ENCODE measurements around the gene TEX38.
"Not testable (repeated sequence)": the region's sequence is repeated elsewhere in the genome, so short reads cannot be mapped to it uniquely, and the experiment has no call there.

Gene TEX38

GRCh38 chr1:46671554-46671953 is at the start of gene TEX38:
Gene TEX38, plus strand, starts transcription at chr1:46671854. Its CDS starts 81 bp downstream, at chr1:46671935.
- no peak for DNase-seq

- no peak for DNase-seq
These were observed 49.7 kb upstream of the TEX38 start for GRCh38 chr1:46621930-46622329.

DNA sequence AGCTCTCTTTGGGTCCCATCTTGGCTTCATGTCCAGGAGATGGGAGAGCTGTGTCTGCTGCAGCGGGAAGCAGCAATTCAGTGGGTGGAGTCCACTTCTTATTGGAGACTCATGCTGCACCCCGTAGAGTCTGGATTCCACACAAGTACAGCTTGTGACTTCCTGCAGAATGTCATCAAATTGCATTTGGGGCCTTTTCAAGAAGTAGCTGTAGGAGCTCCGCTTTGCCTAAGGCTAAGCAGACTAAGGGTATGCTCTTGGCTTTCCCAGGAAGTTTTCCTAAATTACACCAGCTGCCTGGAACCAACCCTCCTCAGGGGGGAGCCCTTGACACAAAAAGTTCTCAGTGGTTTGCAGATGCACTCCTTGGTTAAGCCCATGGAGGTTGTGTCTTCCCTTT is 49.3 kb upstream of the TEX38 start:
- DNase-seq, result peak; percentile 74

DNA sequence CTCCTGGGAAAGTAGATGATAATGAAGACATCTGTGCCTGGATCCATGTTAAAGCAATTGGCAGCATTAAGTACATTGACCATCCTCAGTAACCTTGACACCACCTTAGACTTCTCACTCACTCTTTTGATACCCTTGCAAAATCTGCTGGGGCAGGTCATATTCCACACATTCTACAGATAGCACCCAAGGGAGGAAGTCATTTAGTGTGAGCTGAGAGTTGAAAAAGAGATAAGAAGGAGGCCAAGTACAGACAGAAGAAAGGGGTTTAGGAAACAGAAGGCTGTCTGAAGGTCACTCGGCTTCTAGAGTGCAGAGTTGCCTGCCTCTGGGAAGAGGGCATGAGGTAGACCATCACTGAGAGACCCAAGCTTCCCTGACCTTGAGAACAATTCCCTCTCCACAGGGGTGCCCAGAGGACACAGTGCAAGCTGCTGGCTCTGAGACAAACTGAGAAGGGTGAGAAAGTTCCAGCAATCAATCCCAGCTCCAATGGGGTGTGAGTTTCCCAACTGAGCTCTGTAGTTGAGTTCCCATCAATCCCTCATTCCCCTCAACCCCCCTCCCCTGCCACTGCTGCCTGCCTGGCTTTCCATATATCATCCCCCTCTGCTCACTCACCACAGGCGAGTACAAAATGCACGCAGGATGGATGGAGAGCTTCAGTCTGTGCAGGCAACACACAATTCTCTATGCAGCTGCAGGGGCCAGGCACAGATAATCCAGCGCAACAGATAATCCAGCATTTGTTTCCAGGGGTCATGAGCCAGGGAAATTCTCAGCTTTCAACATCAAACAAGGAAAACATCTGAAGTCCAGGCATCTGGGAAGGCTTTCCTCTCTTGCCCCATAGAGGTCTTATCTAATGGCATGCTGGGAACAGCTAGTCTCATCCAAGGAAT is 47.7 kb upstream of the TEX38 start:
- DNase-seq, result peak; percentile 58

DNA sequence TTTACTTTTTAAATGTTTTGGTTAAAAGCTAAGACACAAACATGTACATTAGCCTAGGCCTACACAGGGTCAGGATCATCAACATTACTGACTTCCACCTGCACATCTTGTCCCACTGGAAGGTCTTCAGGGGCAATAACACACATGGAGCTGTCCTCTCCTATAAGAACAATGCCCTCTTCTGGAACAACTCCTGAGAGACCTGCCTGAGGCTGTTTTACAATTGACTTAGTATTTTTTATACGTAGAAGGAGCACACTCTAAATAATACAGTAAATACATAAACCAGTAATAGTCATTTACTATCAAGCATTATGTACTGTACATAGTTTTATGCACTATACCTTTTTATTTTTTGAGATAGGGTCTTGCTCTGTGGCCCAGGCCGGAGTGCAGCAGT is 40.9 kb upstream of the TEX38 start:
- no peak for DNase-seq

- no peak for DNase-seq
These were observed 36.4 kb upstream of the TEX38 start for GRCh38 chr1:46635205-46635604.

GRCh38 chr1:46637444-46638083 is 34.1 kb upstream of the TEX38 start:
- no peak for DNase-seq

GRCh38 chr1:46638921-46639320 is 32.7 kb upstream of the TEX38 start:
- no peak for DNase-seq

- DNase-seq, result no peak
These were observed 32.1 kb upstream of the TEX38 start for GRCh38 chr1:46639547-46639946.

DNA sequence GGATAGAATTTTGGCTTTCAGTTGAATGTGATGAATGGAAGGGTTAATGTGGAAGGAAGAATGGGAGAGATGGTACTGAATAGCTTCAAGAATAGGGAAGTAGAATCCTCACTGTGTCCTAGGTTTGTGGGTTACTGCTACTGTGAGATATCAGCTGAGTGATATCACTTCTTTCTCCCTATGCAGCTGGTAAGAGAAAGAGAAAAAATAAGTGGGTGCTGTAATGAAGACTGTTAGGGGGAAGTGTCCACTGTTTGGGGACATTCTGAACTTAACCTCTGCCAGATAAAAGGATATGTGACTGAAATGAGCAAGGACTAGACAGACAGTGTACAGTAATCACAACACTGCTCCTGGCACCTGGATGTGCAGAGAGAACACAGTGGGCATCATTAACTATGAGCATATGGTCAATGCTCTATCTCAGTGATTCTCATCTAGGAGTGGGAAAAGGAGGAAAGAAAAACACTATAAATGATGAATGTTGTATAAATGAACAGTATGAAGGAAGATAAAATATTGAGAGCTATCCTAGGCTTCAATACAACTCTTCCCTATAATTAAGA is 29.5 kb upstream of the TEX38 start:
- DNase-seq, result peak; percentile 72

GRCh38 chr1:46643368-46643775 is 28.3 kb upstream of the TEX38 start:
- DNase-seq, result no peak

DNA sequence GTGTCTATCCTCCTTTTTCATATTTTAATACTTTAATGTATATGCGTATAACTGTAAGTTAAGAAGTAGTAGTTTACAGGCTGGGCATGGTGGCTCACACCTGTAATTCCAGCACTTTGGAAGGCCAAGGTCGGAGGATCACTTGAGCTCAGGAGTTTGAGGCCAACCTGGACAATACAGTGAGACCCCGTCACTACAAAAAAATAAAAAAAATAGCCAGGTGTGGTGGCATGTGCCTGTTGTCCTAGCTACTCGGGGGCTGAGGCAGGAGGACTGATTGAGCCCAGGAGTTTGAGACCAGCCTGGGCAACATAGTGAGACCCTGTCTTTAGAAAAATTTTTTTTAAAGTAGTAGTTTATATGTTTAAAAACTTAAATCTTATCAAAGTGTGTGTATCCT is 25.8 kb upstream of the TEX38 start:
- no peak for DNase-seq

DNA sequence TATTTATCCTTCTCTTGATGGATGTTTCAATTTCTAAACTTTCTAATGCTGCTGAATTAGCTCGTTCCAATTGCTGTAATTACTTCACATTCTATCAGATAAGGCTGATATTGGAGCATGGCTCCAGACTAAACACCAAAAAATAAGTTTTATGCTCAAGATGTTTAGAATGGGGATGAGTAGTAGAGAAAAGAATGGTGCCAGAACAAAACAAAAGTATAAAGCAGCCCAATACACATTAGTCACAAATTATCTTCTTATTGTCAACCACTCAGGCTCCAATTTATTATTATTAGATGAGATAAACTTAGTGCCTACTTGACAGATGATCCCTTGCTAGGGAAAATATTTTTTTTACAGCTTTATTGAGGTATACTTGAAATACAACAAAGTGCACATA is 25.3 kb upstream of the TEX38 start:
- no peak for DNase-seq

DNA sequence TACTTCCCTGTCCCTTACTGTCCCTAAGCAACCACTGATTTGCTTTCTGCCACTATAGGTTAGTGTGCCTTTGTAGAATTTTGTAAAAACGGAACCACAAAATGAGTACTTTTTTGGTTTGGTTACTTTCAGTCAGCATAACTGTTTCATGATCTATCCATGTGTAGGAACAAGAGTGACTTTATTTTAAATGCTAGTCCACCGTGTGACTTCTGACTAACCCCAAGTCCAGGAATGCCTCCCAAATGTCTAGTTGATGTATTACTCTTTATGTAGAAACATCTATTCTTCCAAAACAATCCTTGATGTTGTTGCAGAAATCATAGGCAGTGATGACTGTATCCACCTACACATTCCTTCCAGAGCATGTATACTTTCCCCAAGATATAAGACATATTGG is 24.8 kb upstream of the TEX38 start:
- DNase-seq, result no peak

DNA sequence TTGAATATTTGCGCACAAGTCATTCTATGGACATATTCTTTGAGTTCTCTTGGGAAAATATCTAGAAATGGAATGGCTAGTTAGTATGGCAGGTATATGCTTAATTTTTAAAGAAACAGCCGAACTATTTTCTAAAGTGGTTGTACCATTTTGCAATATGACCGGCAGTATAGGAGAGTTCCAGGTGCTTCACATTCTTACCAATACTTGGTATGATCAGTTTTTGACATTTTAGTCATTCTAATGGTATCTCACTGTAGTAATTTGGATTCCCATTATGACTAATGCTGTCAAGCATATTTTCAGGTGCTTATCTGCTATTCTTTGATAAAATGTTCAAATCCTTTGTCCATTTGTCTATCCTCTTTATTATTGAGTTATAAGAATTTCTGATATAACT is 24.0 kb upstream of the TEX38 start:
- DNase-seq, result no peak

DNA sequence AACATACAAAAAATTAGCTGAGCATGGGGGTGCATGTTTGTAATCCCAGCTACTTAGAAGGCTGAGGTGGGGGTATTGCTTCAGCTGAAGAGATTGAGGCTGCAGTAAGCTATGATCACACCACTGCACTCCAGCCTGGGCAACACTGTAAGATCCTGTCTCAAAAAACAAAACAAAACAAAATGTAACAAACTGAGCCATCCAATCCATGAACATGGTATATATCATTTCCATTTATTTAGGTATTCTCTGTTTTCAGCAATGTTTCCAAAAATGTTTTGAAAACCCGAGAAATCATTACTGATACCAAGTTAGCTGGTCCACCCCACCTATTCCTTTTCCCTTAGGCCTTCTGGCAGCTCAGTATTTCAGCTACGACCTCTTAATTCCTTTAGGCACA is 21.9 kb upstream of the TEX38 start:
- no peak for DNase-seq

DNA sequence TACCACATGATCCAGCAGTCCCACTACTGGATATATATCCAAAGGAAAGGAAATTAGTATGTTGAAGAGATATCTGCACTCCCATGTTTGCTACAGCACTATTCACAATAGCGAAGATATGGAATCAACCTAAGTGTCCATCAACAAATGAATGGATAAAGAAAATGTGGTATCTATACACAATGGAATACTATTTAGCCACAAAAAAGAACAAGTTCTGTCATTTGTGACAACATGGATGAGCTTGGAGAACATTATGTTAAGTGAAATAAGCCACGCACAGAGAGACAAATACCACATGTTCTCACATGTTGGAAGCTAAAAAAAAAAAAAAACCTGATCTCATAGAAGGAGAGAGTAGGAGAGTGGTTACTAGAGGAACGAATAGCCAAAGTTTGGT is 21.2 kb upstream of the TEX38 start:
- DNase-seq, result no peak

GRCh38 chr1:46651152-46651551 is 20.5 kb upstream of the TEX38 start:
- DNase-seq, result not testable (repeated sequence)

DNA sequence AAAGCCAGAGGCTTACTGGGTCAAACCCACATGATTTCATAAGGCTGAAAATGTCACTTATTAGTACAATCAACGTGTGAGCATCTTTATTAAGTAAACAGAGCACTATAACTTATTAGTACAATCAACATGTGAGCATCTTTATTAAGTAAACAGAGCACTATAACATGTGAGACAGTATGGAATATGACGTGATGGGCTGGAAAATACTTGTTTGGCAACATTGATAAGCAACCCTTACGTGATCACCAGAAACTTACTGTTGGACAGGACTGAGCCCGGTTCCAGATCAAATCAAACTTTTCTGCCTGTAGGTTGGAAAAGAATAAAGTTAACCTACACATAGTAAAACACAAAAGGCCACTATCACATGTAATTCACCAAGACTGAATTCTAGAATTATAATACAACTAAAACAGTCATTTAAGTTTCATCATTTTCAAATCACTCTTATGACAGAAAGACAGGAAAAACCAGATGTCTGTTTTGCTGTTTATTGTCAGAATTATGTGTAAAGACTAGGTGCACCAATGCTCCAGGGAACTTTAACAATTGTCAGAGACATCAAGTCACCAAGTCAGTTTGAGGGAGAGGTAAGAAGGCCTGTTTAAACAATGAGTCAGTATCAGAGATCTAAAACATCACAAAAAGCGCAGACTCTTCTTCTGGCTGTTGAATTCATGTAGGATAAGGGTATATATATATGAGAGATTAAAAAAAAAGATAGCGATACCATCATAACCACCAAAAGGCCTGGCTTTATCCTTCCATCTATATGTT is 19.1 kb upstream of the TEX38 start:
- DNase-seq, result no peak

- DNase-seq, result no peak
These were observed 18.2 kb upstream of the TEX38 start for GRCh38 chr1:46653405-46653958.

- DNase-seq, result no peak
These were observed 17.6 kb upstream of the TEX38 start for GRCh38 chr1:46654012-46654411.

DNA sequence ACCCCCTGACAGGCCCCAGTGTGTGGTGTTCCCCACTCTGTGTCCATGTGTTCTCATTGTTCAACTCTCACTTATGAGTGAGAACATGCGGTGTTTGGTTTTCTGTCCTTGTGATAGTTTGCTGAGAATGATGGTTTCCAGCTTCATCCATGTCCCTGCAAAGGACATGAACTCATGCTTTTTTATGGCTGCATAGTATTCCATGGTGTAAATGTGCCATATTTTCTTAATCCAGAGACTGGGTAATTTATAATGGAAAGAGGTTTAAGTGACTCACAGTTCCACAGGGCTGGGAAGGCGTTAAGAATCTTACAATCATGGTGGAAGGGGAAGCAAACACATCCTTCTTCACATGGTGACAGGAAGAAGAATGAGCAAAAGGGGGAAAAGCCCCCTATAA is 17.0 kb upstream of the TEX38 start:
- not testable (repeated sequence) for DNase-seq

- no peak for DNase-seq
These were observed 15.8 kb upstream of the TEX38 start for GRCh38 chr1:46655848-46656247.
